ENCODE results near the gene XXYLT1.

XXYLT1 gene

GRCh38 chr3:195077611-195078540 lies 193.1 kb downstream of the XXYLT1 start:
- DNase-seq (ENCODE audit: low read depth, low spot score): no peak

DNA sequence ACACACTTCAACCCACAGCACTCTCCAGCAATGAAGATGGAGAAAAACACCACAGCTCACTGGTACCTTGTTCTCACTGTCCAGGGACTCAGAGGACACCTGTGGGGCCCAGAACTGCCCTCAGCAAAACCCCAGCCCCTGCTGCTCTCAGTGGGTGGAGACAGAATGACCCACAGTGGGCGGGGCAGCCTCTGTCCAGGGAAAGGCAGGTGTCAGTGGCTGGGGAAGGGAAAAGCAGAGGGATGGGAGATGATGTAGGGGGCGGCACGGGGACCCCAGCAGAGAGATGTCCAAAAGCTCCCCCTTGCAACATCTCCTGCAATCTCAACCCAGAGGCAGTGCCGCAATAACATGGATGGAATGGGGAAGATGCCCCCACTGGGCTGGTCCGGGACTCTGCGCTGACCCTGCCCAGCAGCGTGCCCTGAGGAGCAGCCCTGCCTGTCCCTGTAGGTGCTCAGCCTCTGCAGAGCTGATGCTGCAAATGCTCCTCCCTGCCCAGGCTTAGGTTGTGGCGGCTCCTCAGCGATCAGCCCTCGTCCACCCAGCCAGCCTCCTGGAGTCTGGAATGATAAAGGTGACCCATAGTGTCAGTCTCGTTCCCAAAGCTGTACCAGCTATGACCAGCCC lies 193.9 kb downstream of the XXYLT1 start:
- no peak for DNase-seq (ENCODE audit: low read depth, low spot score)

GRCh38 chr3:195075941-195076875 lies 194.8 kb downstream of the XXYLT1 start:
- DNase-seq (ENCODE audit: low read depth, low spot score): no peak

DNA sequence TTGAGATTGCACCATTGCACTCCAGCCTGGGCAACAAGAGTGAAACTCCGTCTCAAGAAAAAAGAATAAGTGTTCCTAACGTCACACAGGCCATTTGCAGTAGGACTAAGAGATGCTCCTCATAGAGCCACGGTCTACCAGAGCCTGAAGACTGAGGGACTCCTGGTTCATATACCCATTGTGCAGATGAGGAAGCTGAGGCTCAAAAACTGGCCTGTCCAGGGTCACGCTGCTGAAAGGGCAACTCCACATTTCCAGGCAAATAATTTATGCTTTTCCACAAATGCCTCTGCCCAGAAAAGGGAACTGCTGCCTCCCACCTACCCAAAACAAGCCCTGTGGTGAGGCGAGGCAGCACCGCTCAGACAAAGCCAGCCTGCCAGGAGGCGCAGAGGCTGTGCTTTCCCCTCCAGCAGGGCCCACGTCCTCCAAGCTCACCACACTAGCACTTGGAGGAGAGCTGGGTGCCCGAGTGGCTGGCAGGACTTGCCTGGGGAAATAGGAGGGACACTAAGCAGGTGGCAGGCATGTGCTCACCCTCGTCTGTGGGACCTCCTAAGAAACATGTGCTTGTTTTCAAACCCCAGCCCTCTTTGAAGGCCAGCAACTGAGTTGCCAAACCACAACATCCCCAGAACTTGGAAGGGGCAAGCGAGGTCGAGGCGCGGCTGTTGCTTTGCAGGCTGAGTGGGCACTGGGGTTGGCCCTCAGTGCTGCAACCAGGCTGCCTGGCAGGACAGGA lies 195.6 kb downstream of the XXYLT1 start:
- DNase-seq (ENCODE audit: low read depth, low spot score): no peak

- no peak for DNase-seq (ENCODE audit: low read depth, low spot score)
Measured at GRCh38 chr3:195073866-195074860, 196.8 kb downstream of the XXYLT1 start.

GRCh38 chr3:195072916-195073564 lies 197.9 kb downstream of the XXYLT1 start:
- no peak for DNase-seq (ENCODE audit: low read depth, low spot score)

DNA sequence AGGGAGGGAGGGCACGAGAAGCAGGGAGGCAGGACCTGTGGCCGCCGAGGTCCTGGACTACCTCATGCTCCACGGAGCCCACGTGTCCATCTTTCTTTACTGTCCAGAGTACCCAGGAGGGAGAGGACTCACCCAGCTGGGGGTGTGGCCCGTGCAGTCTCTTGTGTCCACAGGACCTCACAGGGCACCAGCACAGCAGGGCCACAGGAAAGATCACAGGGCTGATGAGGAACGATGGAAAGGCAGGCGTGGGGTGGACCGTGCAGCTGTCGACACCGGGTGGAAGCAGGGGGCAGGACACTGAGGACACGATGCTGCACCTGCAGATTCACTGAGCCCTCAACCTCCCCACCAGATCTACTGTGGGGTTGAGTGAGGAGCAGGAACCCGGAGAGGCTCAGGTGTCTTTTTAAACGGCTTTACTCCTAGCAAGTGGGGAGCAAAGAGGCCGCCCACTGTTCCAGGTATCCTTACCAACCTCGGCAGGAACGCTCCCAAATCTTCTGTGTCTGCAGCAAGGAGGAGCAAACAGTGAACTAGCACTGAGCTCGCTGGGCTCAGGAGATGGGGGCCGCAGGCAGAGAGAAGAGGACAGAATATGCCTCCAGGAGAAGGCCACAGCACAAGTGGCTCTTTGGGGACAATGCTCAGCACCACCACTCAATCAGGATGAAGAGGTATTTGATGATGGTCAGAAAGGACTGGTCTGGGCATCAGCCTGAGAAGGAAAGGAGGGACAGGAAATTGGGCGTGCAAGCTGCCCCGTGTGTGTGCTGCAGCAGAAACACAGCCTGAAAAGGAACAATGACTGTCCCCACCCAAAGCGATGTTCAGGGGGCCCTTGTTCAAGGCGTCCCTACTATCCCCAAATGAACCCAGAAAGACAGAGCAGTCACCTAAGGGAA lies 198.8 kb downstream of the XXYLT1 start:
- DNase-seq (ENCODE audit: low read depth, low spot score): no peak

- no peak for DNase-seq (ENCODE audit: low read depth, low spot score)
Measured at GRCh38 chr3:195071011-195071728, 199.8 kb downstream of the XXYLT1 start.

- DNase-seq (ENCODE audit: low read depth, low spot score): no peak
Measured at GRCh38 chr3:195070336-195070735, 200.6 kb downstream of the XXYLT1 start.

- DNase-seq (ENCODE audit: low read depth, low spot score): no peak
Measured at GRCh38 chr3:195069501-195070251, 201.3 kb downstream of the XXYLT1 start.

DNA sequence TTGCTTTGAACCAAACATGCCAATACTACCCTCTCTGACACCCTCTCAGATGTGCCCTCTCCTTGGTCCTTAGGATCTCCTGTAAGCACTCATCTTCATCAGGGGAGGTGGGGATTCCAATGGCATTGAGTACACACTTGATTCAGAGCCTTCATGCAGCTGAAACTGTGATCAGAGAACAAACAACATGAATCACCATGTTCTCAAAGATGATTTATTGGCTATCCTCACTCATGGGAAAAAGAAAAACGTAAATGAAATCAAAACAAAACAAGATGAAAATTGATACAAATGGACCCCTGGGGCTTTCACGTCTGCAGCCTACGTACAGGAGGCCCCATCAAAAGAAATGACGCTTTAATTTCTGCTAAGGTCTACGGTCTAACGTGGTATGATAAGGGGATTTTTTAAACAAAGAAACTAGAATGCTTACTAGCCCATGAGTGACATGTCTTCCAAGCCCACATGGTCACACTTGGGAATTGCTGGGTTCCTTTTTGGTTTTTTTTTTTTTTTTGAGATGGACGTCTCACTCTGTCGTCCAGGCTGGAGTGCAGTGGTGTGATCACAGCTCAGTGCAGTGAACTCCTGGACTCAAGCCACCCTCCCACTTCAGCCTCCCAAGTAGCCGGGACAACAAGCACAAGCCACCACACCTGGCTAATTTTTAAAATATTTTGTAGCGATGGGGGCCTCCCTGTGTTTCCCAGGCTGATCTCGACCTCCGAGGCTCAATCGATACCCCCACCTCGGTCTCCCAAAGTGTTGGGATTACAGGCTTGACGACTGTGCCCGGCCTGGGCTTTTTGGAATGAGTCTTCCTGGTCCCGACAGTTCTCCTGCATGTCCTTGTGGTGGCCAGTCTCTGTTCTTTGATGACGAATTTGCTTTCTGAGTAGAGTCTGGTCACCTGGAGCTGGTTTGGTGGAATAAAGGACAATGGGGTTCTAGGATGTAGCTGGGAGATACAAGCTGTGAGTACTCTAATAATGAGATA lies 202.6 kb downstream of the XXYLT1 start:
- no peak for DNase-seq (ENCODE audit: low read depth, low spot score)

- DNase-seq (ENCODE audit: low read depth, low spot score): no peak
Measured at GRCh38 chr3:195066441-195066841, 204.5 kb downstream of the XXYLT1 start.

- no peak for DNase-seq (ENCODE audit: low read depth, low spot score)
Measured at GRCh38 chr3:195065864-195066185, 205.1 kb downstream of the XXYLT1 start.

DNA sequence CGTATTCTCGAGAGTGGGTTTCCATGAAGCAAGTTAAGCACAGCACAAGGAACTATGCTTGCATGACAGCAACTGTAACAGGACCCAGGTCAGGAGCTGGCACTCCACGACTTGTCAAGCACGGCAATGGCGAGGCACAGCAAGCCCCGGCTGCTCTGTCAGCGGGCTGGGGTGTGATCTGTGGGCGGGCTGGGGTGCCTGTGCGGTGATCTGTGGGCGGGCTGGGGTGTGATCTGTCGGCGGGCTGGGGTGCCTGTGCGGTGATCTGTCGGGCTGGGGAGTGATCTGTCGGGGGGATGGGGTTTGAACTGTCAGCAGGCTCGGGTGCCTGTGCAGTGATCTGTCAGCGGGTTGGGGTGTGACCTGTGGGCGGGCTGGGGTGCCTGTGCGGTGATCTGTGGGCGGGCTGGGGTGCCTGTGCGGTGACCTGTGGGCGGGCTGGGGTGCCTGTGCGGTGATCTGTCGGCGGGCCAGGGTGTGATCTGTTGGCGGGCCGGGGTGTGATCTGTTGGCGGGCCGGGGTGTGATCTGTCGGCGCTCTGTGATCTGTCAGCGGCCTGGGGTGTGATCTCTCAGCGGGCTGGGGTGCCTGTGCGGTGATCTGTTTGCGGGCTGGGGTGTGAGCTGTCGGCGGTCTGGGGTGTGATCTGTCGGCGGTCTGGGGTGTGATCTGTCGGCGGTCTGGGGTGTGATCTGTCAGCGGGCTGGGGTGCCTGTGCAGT lies 205.7 kb downstream of the XXYLT1 start:
- DNase-seq (ENCODE audit: low read depth, low spot score): no peak

DNA sequence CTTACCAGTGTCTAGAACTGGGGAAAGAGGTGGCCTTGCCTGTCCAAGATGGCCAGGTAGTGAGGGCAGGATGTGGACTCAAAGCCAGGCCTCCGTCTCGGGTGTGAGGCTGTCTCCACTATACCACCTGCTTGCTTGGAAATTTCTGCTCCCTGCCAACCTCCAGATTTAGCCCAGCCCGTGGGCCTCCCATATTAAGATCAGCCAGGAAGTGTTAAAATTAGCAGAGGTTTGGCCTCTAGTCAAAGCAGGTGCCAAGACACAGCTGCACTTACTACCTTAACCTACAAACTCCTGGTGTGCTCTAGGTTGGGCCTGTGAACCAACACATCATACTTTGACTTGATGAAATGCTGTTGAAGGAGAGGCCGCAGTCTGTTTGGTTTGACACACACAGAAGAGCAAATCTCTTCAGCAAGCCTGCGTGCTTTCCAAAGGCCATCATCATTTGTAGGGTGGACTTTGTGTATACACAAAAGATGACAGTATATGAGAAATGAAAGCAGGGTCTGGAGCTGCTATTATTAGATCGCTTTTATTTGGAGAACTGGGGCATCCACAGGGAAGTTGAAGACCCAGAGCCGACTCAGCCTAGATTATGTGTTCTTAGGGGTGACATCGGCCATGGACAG lies 206.5 kb downstream of the XXYLT1 start:
- no peak for DNase-seq (ENCODE audit: low read depth, low spot score)

Data from ELF-1 (cell line).